HEK293 (cell line): ENCODE results near the gene STX2.

Source experiments
- ZIC2 ChIP-seq: fragments of 450-650 bp; formaldehyde crosslinking; IDR thresholded peaks from 2 replicates; pipeline ENCODE4 v1.5.1; 2016; ENCODE audit warnings: missing biosample characterization, missing genetic modification characterization
- ZNF23 ChIP-seq: fragments of 450-650 bp; formaldehyde crosslinking; IDR thresholded peaks from 2 replicates; pipeline ENCODE4 v1.5.1; 2016; ENCODE audit warnings: missing biosample characterization, missing genetic modification characterization, borderline replicate concordance
- TF ChIP-seq, protein P1 (sequence below): fragments of 450-650 bp; formaldehyde crosslinking; IDR thresholded peaks from 2 replicates; pipeline ENCODE4 v1.5.1; 2016; ENCODE audit warnings: missing biosample characterization, missing genetic modification characterization
- TF ChIP-seq, protein P2 (sequence below): fragments of 450-650 bp; formaldehyde crosslinking; IDR thresholded peaks from 2 replicates; pipeline ENCODE4 v1.5.1; 2016; ENCODE audit warnings: missing biosample characterization, missing genetic modification characterization

DNA sequence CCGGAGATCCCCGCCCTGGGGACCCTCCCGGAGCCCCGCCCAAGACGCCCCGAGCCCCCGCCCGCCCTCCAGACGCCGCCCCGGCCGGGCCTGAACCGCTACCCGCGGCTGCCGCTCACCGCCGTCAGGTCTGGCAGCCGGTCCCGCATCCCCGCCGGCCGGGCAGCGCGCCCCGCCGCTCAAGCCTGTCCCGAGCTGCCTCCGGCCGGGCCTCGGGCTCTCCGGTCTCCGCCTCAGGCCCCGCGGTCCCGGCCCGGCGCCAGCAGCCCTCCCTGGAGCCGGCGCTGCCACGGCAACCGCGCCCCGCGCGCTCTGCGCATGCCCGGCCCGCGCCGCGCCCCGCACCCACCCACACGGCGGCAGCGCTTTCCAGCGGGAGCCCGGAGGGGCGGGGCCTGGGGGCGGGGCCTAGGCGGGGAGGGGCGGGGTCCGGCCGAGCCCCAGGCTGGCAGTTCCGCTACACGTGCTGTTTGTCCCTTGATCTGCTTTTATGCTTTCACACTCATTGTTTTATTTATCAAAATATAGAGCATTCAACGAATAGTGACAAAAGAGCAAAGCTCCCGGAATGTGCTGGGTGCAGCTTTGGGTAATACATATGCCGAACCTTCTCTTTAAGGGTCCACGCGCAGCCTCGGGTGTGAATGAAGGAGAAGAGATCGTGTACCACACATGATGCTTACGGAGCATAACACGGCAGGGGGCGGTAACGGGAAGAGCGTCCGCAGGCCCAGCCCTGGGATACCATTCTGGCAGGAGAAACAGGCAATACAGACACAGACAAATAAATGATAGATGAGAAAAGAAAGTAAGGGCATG is at the start of gene STX2:
- TF ChIP-seq, protein P1, sequence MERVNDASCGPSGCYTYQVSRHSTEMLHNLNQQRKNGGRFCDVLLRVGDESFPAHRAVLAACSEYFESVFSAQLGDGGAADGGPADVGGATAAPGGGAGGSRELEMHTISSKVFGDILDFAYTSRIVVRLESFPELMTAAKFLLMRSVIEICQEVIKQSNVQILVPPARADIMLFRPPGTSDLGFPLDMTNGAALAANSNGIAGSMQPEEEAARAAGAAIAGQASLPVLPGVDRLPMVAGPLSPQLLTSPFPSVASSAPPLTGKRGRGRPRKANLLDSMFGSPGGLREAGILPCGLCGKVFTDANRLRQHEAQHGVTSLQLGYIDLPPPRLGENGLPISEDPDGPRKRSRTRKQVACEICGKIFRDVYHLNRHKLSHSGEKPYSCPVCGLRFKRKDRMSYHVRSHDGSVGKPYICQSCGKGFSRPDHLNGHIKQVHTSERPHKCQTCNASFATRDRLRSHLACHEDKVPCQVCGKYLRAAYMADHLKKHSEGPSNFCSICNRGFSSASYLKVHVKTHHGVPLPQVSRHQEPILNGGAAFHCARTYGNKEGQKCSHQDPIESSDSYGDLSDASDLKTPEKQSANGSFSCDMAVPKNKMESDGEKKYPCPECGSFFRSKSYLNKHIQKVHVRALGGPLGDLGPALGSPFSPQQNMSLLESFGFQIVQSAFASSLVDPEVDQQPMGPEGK (tag by site-specific recombination), result peak; percentile 47
- TF ChIP-seq ZIC2 (peak; percentile 63), ZNF23 (no peak)
- TF ChIP-seq, protein P2, sequence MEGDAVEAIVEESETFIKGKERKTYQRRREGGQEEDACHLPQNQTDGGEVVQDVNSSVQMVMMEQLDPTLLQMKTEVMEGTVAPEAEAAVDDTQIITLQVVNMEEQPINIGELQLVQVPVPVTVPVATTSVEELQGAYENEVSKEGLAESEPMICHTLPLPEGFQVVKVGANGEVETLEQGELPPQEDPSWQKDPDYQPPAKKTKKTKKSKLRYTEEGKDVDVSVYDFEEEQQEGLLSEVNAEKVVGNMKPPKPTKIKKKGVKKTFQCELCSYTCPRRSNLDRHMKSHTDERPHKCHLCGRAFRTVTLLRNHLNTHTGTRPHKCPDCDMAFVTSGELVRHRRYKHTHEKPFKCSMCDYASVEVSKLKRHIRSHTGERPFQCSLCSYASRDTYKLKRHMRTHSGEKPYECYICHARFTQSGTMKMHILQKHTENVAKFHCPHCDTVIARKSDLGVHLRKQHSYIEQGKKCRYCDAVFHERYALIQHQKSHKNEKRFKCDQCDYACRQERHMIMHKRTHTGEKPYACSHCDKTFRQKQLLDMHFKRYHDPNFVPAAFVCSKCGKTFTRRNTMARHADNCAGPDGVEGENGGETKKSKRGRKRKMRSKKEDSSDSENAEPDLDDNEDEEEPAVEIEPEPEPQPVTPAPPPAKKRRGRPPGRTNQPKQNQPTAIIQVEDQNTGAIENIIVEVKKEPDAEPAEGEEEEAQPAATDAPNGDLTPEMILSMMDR (tag by site-specific recombination), result peak; percentile 86
